ENCODE data around the gene GHRHR. TPM values are rescaled to one million over a fixed set of nuclear protein-coding genes. Genes with fewer than 3 reads are reported as not detected.

The GHRHR gene
- total and polyA plus RNA-seq, 2 donors from 2014 or later, result 0.75 TPM; not detected in 1

DNA sequence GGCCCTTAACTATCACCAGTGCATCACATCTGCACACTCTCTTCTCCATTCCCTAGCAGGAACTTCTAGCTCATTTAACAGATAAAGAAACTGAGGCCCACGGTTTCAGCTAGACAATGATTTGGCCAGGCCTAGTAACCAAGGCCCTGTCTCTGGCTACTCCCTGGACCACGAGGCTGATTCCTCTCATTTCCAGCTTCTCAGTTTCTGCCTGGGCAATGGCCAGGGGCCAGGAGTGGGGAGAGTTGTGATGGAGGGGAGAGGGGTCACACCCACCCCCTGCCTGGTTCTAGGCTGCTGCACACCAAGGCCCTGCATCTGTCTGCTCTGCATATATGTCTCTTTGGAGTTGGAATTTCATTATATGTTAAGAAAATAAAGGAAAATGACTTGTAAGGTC, 38.6 kb upstream of the GHRHR start:
- peaks cover 0 to 9% (median 0%) of the 10 kb centered on the region in 3 donors for H3K9me3 ChIP-seq (ENCODE audit: control insufficient read depth in 2 of 3, insufficient read depth in 1 of 3, low read length in 3 of 3)
- peaks cover 0 to 42% (median 17%) of the 10 kb centered on the region in 3 donors for H3K36me3 ChIP-seq (ENCODE audit: control insufficient read depth in 2 of 3, insufficient read depth in 3 of 3, low read length in 3 of 3)
- H3K4me3 ChIP-seq (ENCODE audit: low read length in 3 of 3), result no peak overlapping the region
- TF ChIP-seq, protein P1, sequence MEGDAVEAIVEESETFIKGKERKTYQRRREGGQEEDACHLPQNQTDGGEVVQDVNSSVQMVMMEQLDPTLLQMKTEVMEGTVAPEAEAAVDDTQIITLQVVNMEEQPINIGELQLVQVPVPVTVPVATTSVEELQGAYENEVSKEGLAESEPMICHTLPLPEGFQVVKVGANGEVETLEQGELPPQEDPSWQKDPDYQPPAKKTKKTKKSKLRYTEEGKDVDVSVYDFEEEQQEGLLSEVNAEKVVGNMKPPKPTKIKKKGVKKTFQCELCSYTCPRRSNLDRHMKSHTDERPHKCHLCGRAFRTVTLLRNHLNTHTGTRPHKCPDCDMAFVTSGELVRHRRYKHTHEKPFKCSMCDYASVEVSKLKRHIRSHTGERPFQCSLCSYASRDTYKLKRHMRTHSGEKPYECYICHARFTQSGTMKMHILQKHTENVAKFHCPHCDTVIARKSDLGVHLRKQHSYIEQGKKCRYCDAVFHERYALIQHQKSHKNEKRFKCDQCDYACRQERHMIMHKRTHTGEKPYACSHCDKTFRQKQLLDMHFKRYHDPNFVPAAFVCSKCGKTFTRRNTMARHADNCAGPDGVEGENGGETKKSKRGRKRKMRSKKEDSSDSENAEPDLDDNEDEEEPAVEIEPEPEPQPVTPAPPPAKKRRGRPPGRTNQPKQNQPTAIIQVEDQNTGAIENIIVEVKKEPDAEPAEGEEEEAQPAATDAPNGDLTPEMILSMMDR (IDR thresholded peaks at IDR 0.05; ENCODE audit: borderline replicate concordance, extremely low read depth, insufficient read depth), result no peak
- peak in 3 of 5 donors; percentile 8 to 43 (median 18) for DNase-seq
- H3K4me1 ChIP-seq (ENCODE audit: control insufficient read depth in 2 of 3, insufficient read depth in 2 of 3, low read depth in 1 of 3, low read length in 3 of 3), result peaks cover 0 to 13% (median 0%) of the 10 kb centered on the region in 3 donors
- no peak overlapping the region for H3K27ac ChIP-seq (ENCODE audit: low read depth in 2 of 2, low read length in 2 of 2)
- intact Hi-C loops (cut with DNase I), result no loop called here
- no peaks in the 10 kb centered on the region for H3K27me3 ChIP-seq (ENCODE audit: control insufficient read depth, insufficient read depth, low read length)
- H3K9ac ChIP-seq (ENCODE audit: low read length in 3 of 3), result no peak overlapping the region
- no peak for FAIRE-seq

- Histone ChIP-seq H3K9ac (ENCODE audit: low read length in 3 of 3) (no peak overlapping the region), H3K27ac (ENCODE audit: low read depth in 2 of 2, low read length in 2 of 2) (no peak overlapping the region), H3K4me1 (ENCODE audit: control insufficient read depth in 2 of 3, insufficient read depth in 2 of 3, low read depth in 1 of 3, low read length in 3 of 3) (peaks cover 0 to 8% (median 7%) of the 10 kb centered on the region in 3 donors), H3K4me3 (ENCODE audit: low read length in 3 of 3) (no peak overlapping the region), H3K36me3 (ENCODE audit: control insufficient read depth in 2 of 3, insufficient read depth in 3 of 3, low read length in 3 of 3) (peaks cover 0 to 42% (median 17%) of the 10 kb centered on the region in 3 donors), H3K27me3 (ENCODE audit: control insufficient read depth, insufficient read depth, low read length) (no peaks in the 10 kb centered on the region), H3K9me3 (ENCODE audit: control insufficient read depth in 2 of 3, insufficient read depth in 1 of 3, low read length in 3 of 3) (peaks cover 0 to 9% (median 0%) of the 10 kb centered on the region in 3 donors)
- TF ChIP-seq, protein P1 (IDR thresholded peaks at IDR 0.05; ENCODE audit: borderline replicate concordance, extremely low read depth, insufficient read depth), result no peak
- FAIRE-seq (no peak), DNase-seq (peak in 2 of 5 donors; percentile 7 to 44)
- intact Hi-C loops (cut with DNase I), result no loop called here
Observed at GRCh38 chr7:30925913-30926312, 37.8 kb upstream of the GHRHR start.

GRCh38 chr7:30926313-30926712, 37.4 kb upstream of the GHRHR start:
- no peak overlapping the region for H3K9ac ChIP-seq (ENCODE audit: low read length in 3 of 3)
- TF ChIP-seq, protein P1 (IDR thresholded peaks at IDR 0.05; ENCODE audit: borderline replicate concordance, extremely low read depth, insufficient read depth), result no peak
- no peak overlapping the region for H3K27ac ChIP-seq (ENCODE audit: low read depth in 2 of 2, low read length in 2 of 2)
- DNase-seq, result peak in 2 of 5 donors; percentile 25 to 41
- H3K36me3 ChIP-seq (ENCODE audit: control insufficient read depth in 2 of 3, insufficient read depth in 3 of 3, low read length in 3 of 3), result peaks cover 0 to 40% (median 17%) of the 10 kb centered on the region in 3 donors
- intact Hi-C loops (cut with DNase I), result no loop called here
- H3K4me3 ChIP-seq (ENCODE audit: low read length in 3 of 3), result no peak overlapping the region
- H3K9me3 ChIP-seq (ENCODE audit: control insufficient read depth in 2 of 3, insufficient read depth in 1 of 3, low read length in 3 of 3), result peaks cover 0 to 9% (median 0%) of the 10 kb centered on the region in 3 donors
- FAIRE-seq, result no peak
- H3K4me1 ChIP-seq (ENCODE audit: control insufficient read depth in 2 of 3, insufficient read depth in 2 of 3, low read depth in 1 of 3, low read length in 3 of 3), result peaks cover 0 to 10% (median 7%) of the 10 kb centered on the region in 3 donors
- H3K27me3 ChIP-seq (ENCODE audit: control insufficient read depth, insufficient read depth, low read length), result no peaks in the 10 kb centered on the region

GRCh38 chr7:30927040-30927439, 36.7 kb upstream of the GHRHR start:
- DNase-seq, result peak in 1 of 5 donors; percentile 59

More at GRCh38 chr7:30927040-30927439, 36.7 kb upstream of the GHRHR start:
- H3K27me3 ChIP-seq (ENCODE audit: control insufficient read depth, insufficient read depth, low read length), result no peaks in the 10 kb centered on the region
- no peak overlapping the region for H3K27ac ChIP-seq (ENCODE audit: low read depth in 2 of 2, low read length in 2 of 2)
- TF ChIP-seq, protein P1 (IDR thresholded peaks at IDR 0.05; ENCODE audit: borderline replicate concordance, extremely low read depth, insufficient read depth), result no peak
- no peak overlapping the region for H3K9ac ChIP-seq (ENCODE audit: low read length in 3 of 3)
- peaks cover 0 to 34% (median 17%) of the 10 kb centered on the region in 3 donors for H3K36me3 ChIP-seq (ENCODE audit: control insufficient read depth in 2 of 3, insufficient read depth in 3 of 3, low read length in 3 of 3)
- H3K4me1 ChIP-seq (ENCODE audit: control insufficient read depth in 2 of 3, insufficient read depth in 2 of 3, low read depth in 1 of 3, low read length in 3 of 3), result peaks cover 0 to 8% (median 7%) of the 10 kb centered on the region in 3 donors
- intact Hi-C loops (cut with DNase I), result no loop called here
- no peak overlapping the region for H3K4me3 ChIP-seq (ENCODE audit: low read length in 3 of 3)
- H3K9me3 ChIP-seq (ENCODE audit: control insufficient read depth in 2 of 3, insufficient read depth in 1 of 3, low read length in 3 of 3), result peaks cover 0 to 9% (median 0%) of the 10 kb centered on the region in 3 donors
- no peak for FAIRE-seq

Measured in kidney (tissue), 14 donors.